Smooth muscle cell (in vitro differentiated cells): ENCODE results near the gene LIPK. TPM values are rescaled to one million over a fixed set of nuclear protein-coding genes. Genes with fewer than 3 reads are reported as not detected.

Source experiments
- DNase-seq: peaks from one replicate; lab custom pipeline; 2025; ENCODE audit not compliant: unreplicated experiment; lab: John Stamatoyannopoulos, UW
- H2AFZ ChIP-seq: fragments of 200-600 bp; sonication (generic); 2 replicates; pipeline ENCODE4 v1.6.0; 2016; ENCODE audit warnings: antibody characterized with exemption, low read depth, mild to moderate bottlenecking
- H3F3A ChIP-seq: fragments of 200-600 bp; sonication (generic); 2 replicates; pipeline ENCODE4 v1.6.0; 2017; ENCODE audit warnings: antibody characterized with exemption, low read depth
- H3K27ac ChIP-seq: fragments of 200-600 bp; sonication (generic); 2 replicates; pipeline ENCODE4 v1.5.1; 2016; ENCODE audit warnings: low read depth, mild to moderate bottlenecking
- H3K27me3 ChIP-seq: fragments of 200-600 bp; sonication (generic); 2 replicates; pipeline ENCODE4 v1.6.1; 2016; ENCODE audit warnings: low read depth, mild to moderate bottlenecking
- H3K36me3 ChIP-seq: fragments of 200-600 bp; sonication (generic); 2 replicates; pipeline ENCODE4 v1.5.1; 2016; ENCODE audit warnings: low read depth
- H3K4me1 ChIP-seq: fragments of 200-600 bp; sonication (generic); 2 replicates; pipeline ENCODE4 v1.5.1; 2016; ENCODE audit warnings: low read depth
- H3K4me2 ChIP-seq: fragments of 200-600 bp; sonication (generic); 2 replicates; pipeline ENCODE4 v1.6.0; 2016; ENCODE audit warnings: mild to moderate bottlenecking
- H3K4me3 ChIP-seq: fragments of 200-600 bp; sonication (generic); 2 replicates; pipeline ENCODE4 v1.5.1; 2016; ENCODE audit warnings: mild to moderate bottlenecking
- H3K79me2 ChIP-seq: fragments of 200-600 bp; sonication (generic); 2 replicates; pipeline ENCODE4 v1.6.0; 2016; ENCODE audit warnings: low read depth, mild to moderate bottlenecking
- H3K9ac ChIP-seq: fragments of 200-600 bp; sonication (generic); 2 replicates; pipeline ENCODE4 v1.6.0; 2016; ENCODE audit warnings: low read depth
- H3K9me3 ChIP-seq: fragments of 200-600 bp; sonication (generic); replicated peaks from 2 replicates; pipeline ENCODE4 v1.5.1; 2016; ENCODE audit warnings: low read depth
- H4K20me1 ChIP-seq: fragments of 200-600 bp; sonication (generic); 2 replicates; pipeline ENCODE4 v1.6.0; 2016; ENCODE audit warnings: low read depth
- CTCF ChIP-seq: fragments of 200-600 bp; sonication (generic); IDR thresholded peaks from 2 replicates; pipeline ENCODE4 v1.5.1; 2017; ENCODE audit warnings: borderline replicate concordance, mild to moderate bottlenecking, antibody characterized with exemption; ENCODE audit not compliant: insufficient read depth, poor library complexity, severe bottlenecking
- WGBS: methylation state at CpG from one replicate; pipeline ENCODE4 v1.1.7; 2016; ENCODE audit warnings: low lambda C conversion rate; 5-methylcytosine and 5-hydroxymethylcytosine counted together
- polyA plus RNA-seq: library from polyadenylated mRNA; unstranded; fragments of >200 nt; fragmentation: Nextera tagmentation; extraction: Ambion mirVana; gene quantifications from 2 replicates; pipeline ENCODE4 v1.2.1, GENCODE V29; 2016
- total RNA-seq: library from RNA; depleted of rRNA; stranded (reverse); fragments of >200 nt; gene quantifications from 2 replicates; pipeline ENCODE4 v1.2.3, GENCODE V29; 2014

The LIPK gene
- total and polyA plus RNA-seq, 2 experiments from 2014 or later: 0.18 TPM; not detected in 1

- TF ChIP-seq CTCF: no peak
- H3K36me3 ChIP-seq: no peaks in the 10 kb centered on the region
- H2AFZ ChIP-seq: no peak overlapping the region
- no peak overlapping the region for H3K4me3 ChIP-seq
- no peaks in the 10 kb centered on the region for H3K4me1 ChIP-seq
- H4K20me1 ChIP-seq: no peaks in the 10 kb centered on the region
- no peak for DNase-seq
- no peaks in the 10 kb centered on the region for H3F3A ChIP-seq
- H3K9ac ChIP-seq: no peak overlapping the region
- 91% methylated on average over 2 of the region's 2 CpGs for WGBS
- peak overlapping the region; percentile 47 for H3K27ac ChIP-seq
- no peaks in the 10 kb centered on the region for H3K9me3 ChIP-seq
- no peaks in the 10 kb centered on the region for H3K27me3 ChIP-seq
- H3K79me2 ChIP-seq: no peaks in the 10 kb centered on the region
- H3K4me2 ChIP-seq: peak overlapping the region; percentile 37
These were observed 94.4 kb downstream of the LIPK start for GRCh38 chr10:88800152-88801125.

Other genes starting within 250 kb of the LIPK start
- gene RNLS, start 122.9 kb upstream of the LIPK start, total RNA-seq: 11.2 and 17.2 TPM in 2 replicates
- gene RNLS, start 122.9 kb upstream of the LIPK start, polyA plus RNA-seq: 4.8 and 4.9 TPM in 2 replicates
- not detected in 2 replicates for gene LIPJ, start 119.5 kb upstream of the LIPK start, total RNA-seq
- not detected in 2 replicates for gene LIPJ, start 119.5 kb upstream of the LIPK start, polyA plus RNA-seq
- not detected in 2 replicates for gene LIPF, start 41.8 kb upstream of the LIPK start, total RNA-seq
- gene LIPF, start 41.8 kb upstream of the LIPK start, polyA plus RNA-seq: not detected in 2 replicates
- gene LIPN, start 53.8 kb downstream of the LIPK start, total RNA-seq: 0.27 and 0.40 TPM in 2 replicates
- gene LIPN, start 53.8 kb downstream of the LIPK start, polyA plus RNA-seq: not detected in 2 replicates
- 0.67 and 0.85 TPM in 2 replicates for gene LIPM, start 96.5 kb downstream of the LIPK start, total RNA-seq
- gene LIPM, start 96.5 kb downstream of the LIPK start, polyA plus RNA-seq: not detected in 2 replicates
- 3.4 and 6.9 TPM in 2 replicates for gene ANKRD22, start 145.6 kb downstream of the LIPK start, total RNA-seq
- 1.9 and 2.3 TPM in 2 replicates for gene ANKRD22, start 145.6 kb downstream of the LIPK start, polyA plus RNA-seq
- gene STAMBPL1, start 174.0 kb downstream of the LIPK start, total RNA-seq: 1.1 and 1.2 TPM in 2 replicates
- 0.49 and 0.61 TPM in 2 replicates for gene STAMBPL1, start 174.0 kb downstream of the LIPK start, polyA plus RNA-seq
- 2,305 and 2,362 TPM in 2 replicates for gene ACTA2, start 246.5 kb downstream of the LIPK start, total RNA-seq
- 3,088 and 4,814 TPM in 2 replicates for gene ACTA2, start 246.5 kb downstream of the LIPK start, polyA plus RNA-seq